OCI-LY1 (cell line): ENCODE results near the gene PAEP.

ENCODE experiments used
- EZH2 ChIP-seq: fragments of 200-600 bp; sonication (generic), shearing (Covaris generic); IDR thresholded peaks from 2 replicates; pipeline ENCODE4 v1.8.0; 2017; ENCODE audit warnings: borderline replicate concordance, mixed run types, mild to moderate bottlenecking, antibody characterized with exemption, low read length, moderate library complexity, mixed read lengths
- TF ChIP-seq, protein P1 (sequence below): fragments of 200-600 bp; sonication (generic), shearing (Covaris generic); IDR thresholded peaks from 2 replicates; pipeline ENCODE4 v1.5.1; 2017; ENCODE audit warnings: mild to moderate bottlenecking, antibody characterized with exemption, low read length, moderate library complexity, mixed read lengths

DNA sequence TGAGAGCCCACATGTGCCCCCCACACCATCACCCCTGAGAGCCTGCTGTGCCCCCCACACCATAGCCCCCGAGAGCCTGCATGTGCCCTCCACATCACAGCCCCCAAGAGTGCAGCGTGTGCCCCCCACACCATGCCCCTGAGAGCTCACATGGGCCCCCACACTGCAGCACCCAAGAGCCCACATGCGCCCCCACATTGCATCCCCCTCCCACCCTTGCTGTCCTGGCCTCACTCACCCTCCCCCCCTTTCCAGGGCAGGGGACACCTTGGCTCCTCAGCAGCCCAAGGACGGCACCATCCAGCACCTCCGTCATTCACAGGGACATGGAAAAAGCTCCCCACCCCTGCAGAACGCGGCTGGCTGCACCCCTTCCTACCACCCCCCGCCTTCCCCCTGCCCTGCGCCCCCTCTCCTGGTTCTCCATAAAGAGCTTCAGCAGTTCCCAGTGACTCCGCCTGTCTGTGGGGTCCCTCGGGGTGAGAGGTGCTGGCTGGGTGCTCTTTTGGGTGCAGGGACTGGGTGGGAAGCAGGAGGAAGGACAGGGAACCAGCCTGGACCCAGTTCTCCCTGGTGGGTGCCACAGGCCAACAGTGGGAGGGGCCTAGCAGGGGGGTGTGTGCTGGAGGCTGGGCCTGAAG, 35.3 kb upstream of the PAEP start:
- TF ChIP-seq, protein P1, sequence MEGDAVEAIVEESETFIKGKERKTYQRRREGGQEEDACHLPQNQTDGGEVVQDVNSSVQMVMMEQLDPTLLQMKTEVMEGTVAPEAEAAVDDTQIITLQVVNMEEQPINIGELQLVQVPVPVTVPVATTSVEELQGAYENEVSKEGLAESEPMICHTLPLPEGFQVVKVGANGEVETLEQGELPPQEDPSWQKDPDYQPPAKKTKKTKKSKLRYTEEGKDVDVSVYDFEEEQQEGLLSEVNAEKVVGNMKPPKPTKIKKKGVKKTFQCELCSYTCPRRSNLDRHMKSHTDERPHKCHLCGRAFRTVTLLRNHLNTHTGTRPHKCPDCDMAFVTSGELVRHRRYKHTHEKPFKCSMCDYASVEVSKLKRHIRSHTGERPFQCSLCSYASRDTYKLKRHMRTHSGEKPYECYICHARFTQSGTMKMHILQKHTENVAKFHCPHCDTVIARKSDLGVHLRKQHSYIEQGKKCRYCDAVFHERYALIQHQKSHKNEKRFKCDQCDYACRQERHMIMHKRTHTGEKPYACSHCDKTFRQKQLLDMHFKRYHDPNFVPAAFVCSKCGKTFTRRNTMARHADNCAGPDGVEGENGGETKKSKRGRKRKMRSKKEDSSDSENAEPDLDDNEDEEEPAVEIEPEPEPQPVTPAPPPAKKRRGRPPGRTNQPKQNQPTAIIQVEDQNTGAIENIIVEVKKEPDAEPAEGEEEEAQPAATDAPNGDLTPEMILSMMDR, result no peak
- TF ChIP-seq EZH2, result no peak
